Heart right ventricle (tissue), 16 donors: ENCODE data around the gene ATF4. TPM values are rescaled to one million over a fixed set of nuclear protein-coding genes. Genes with fewer than 3 reads are reported as not detected.

ENCODE experiments used
- ATAC-seq, 8 donors: fragments of 200-7000 bp; cut with Tn5 transposase; one replicate each; pipeline ENCODE4 v1.9.1; 2020; ENCODE audit warnings: mild to moderate bottlenecking in 8 of 8, moderate library complexity in 8 of 8, moderate number of reproducible peaks in 1 of 8
- DNase-seq, 2 donors: peaks; one replicate each; pipeline ENCODE4 v3.0.0-alpha.2; 2020
- H3K27ac ChIP-seq, 10 donors: fragments of 200-600 bp; sonication (generic) in 2 of 10; one replicate each; pipeline versions ENCODE4 v1.5.0 to v1.8.0; 2020 to 2022; ENCODE audit warnings: mild to moderate bottlenecking in 3 of 10
- H3K27me3 ChIP-seq, 7 donors: fragments of 200-600 bp; one replicate each; pipeline ENCODE4 v1.8.0; 2021 to 2022; ENCODE audit warnings: mild to moderate bottlenecking in 2 of 7
- H3K36me3 ChIP-seq, 9 donors: fragments of 200-600 bp; sonication (generic) in 1 of 9; one replicate each; pipeline versions ENCODE4 v1.5.0 to v1.8.0; 2020 to 2022; ENCODE audit warnings: mild to moderate bottlenecking in 2 of 9
- H3K4me1 ChIP-seq, 9 donors: fragments of 200-600 bp; sonication (generic) in 1 of 9; one replicate each; pipeline versions ENCODE4 v1.5.0 to v1.8.0; 2020 to 2022; ENCODE audit warnings: mild to moderate bottlenecking in 4 of 9
- H3K4me3 ChIP-seq, 10 donors: fragments of 200-600 bp; sonication (generic) in 2 of 10; one replicate each; pipeline versions ENCODE4 v1.5.0 to v1.8.0; 2020 to 2022; ENCODE audit warnings: mild to moderate bottlenecking in 7 of 10, moderate library complexity in 2 of 10
- H3K9me3 ChIP-seq, 11 donors: fragments of 200-600 bp in 10 of 11; sonication (generic) in 2 of 11; one replicate each; pipeline versions ENCODE4 v1.5.0 to v1.8.0; 2013 to 2022; ENCODE audit warnings: mild to moderate bottlenecking in 2 of 11, control low read depth in 1 of 11, moderate library complexity in 1 of 11
- CTCF ChIP-seq, 9 donors: fragments of 200-600 bp; sonication (generic) in 2 of 9; IDR thresholded peaks; one replicate each; pipeline versions ENCODE4 v1.5.0 to v1.8.0; 2021 to 2022; ENCODE audit warnings: antibody characterized with exemption in 9 of 9, mild to moderate bottlenecking in 5 of 9, moderate library complexity in 1 of 9
- WGBS, 2 donors: extraction: QIAGEN DNeasy Blood & Tissue Kit; methylation state at CpG; one replicate each; pipeline ENCODE4 v1.1.7; 2013; ENCODE audit warnings: inconsistent platforms in 1 of 2; 5-methylcytosine and 5-hydroxymethylcytosine counted together
- intact Hi-C, 10 donors: fragments of 100-400 bp; cut with DNase I; formaldehyde crosslinking; loops; one replicate each; pipeline versions ENCODE4 v1.11.1 to v1.14.2; 2022
- polyA plus RNA-seq, 2 donors: library from polyadenylated mRNA; stranded (reverse); fragments of 200-250 nt; gene quantifications; one replicate each; pipeline ENCODE4 v1.2.3, GENCODE V29; 2013
- total RNA-seq, 10 donors: library from RNA; stranded (reverse); fragmentation: NEBNext Ultra II Directional in 3 of 10; extraction: Animal tissue kit (Norgen Biotek cat#: 25700) in 3 of 10; gene quantifications; one replicate each; pipeline versions ENCODE4 v1.2.1 to v1.2.4, GENCODE V29; 2021 to 2023
- donor health status: Arrhythmogenic right ventricular cardiomyopathy.
- donor health status: ischemic (EF 13 %, LVEDD 7.1; RV severe dilation, severe dysfunction).
- donor health status: healthy with polysubstance abuse.
- donor health status: DM: no; HTN: yes; CAD: no.
- donor health status: DM: no; HTN: no; CAD: no.
- donor health status: ischemic (EF 25% LVEDD 6.9; RV normal size, moderate dysfunction).
- donor health status: ischemic (EF 25% LVEDD 5.7; RV mildly dilated, moderate dysfunction).
- donor health status: healthy.
- donor health status: DM: yes; HTN: yes; CAD: no.
- donor health status: Ischemic cardiomyopathy.
- donor health status: ischemic (EF 35%, LVEDD 5.7; RV mildly dilated, moderate dysfunction).
- donor health status: nonischemic (EF 11% LVEDD 7.7; RV severe dilation, severe dysfunction).
- donor health status: DM: yes; HTN: yes; CAD: no.
- donor health status: PGD.
- donor health status: ischemic (EF 29% LVEDD 5.4; RV normal size, mild dysfunction).
- donor health status: nonischemic (EF 23%, LVEDD 6.1; RV moderate dilation, normal function).

The ATF4 gene
- total and polyA plus RNA-seq, 12 donors, result 95.2 to 637 (median 161) TPM

GRCh38 chr22:39554151-39554550, 33.8 kb downstream of the ATF4 start:
- 46 to 55% methylated on average over 3 of the region's 3 CpGs for WGBS, 2 donors
- Histone ChIP-seq H3K27me3 (peaks cover 12 to 90% (median 74%) of the 10 kb centered on the region in 7 donors), H3K9me3 (no peaks in the 10 kb centered on the region), H3K4me3 (no peak overlapping the region), H3K36me3 (no peaks in the 10 kb centered on the region), H3K27ac (no peak overlapping the region), H3K4me1 (peaks cover 0 to 8% (median 3%) of the 10 kb centered on the region in 9 donors)
- TF ChIP-seq CTCF (IDR thresholded peaks at IDR 0.05), result no peak
- DNase-seq, result no peak
- ATAC-seq, result no peak
- intact Hi-C loops, result loop anchor here in 1 of 10 donors (5.0 kb wide), 1 partner anchor 378 kb away; no protein-coding TSS in a partner anchor

GRCh38 chr22:39556970-39557841, 36.8 kb downstream of the ATF4 start:
- Histone ChIP-seq H3K27ac (no peak overlapping the region), H3K27me3 (peaks cover 12 to 86% (median 66%) of the 10 kb centered on the region in 7 donors), H3K4me1 (peaks cover 0 to 8% (median 3%) of the 10 kb centered on the region in 9 donors), H3K36me3 (no peaks in the 10 kb centered on the region), H3K9me3 (no peaks in the 10 kb centered on the region), H3K4me3 (peak overlapping the region in 3 of 10 donors; percentile 5 to 32 (median 28))
- DNase-seq (no peak), ATAC-seq (peak in 4 of 8 donors; percentile 28 to 48 (median 36))
- TF ChIP-seq CTCF (IDR thresholded peaks at IDR 0.05), result peak in 3 of 9 donors; percentile 17 to 39 (median 35)
- intact Hi-C loops, result loop anchor here in 2 of 10 donors (5.0 kb wide), 2 partner anchors 465 to 470 kb away; no protein-coding TSS in a partner anchor
- 5% methylated on average over 66 to 71 of the region's 72 CpGs for WGBS, 2 donors

- no peak for DNase-seq
These were observed 37.9 kb downstream of the ATF4 start for GRCh38 chr22:39558254-39558727.

More at GRCh38 chr22:39558254-39558727, 37.9 kb downstream of the ATF4 start:
- Histone ChIP-seq H3K4me1 (peaks cover 0 to 8% (median 3%) of the 10 kb centered on the region in 9 donors), H3K27ac (no peak overlapping the region), H3K9me3 (no peaks in the 10 kb centered on the region), H3K27me3 (peaks cover 12 to 85% (median 59%) of the 10 kb centered on the region in 7 donors), H3K36me3 (no peaks in the 10 kb centered on the region), H3K4me3 (peak overlapping the region in 4 of 10 donors; percentile 17 to 22 (median 18))
- 7 to 8% methylated on average over 34 of the region's 34 CpGs for WGBS, 2 donors
- intact Hi-C loops, result loop anchor here in 2 of 10 donors (5.0 kb wide), 2 partner anchors 464 to 469 kb away; no protein-coding TSS in a partner anchor
- no peak for ATAC-seq
- no peak for TF ChIP-seq CTCF (IDR thresholded peaks at IDR 0.05)
